ENCODE measurements around the gene MAB21L1. TPM values are rescaled to one million over a fixed set of nuclear protein-coding genes. Genes with fewer than 3 reads are reported as not detected.

The MAB21L1 gene
- not detected in 2 replicates for polyA plus RNA-seq (2011; rRNA removed)
- polyA plus RNA-seq (2012; cell fraction: cytosol; rRNA removed), result not detected in 2 replicates
- polyA plus RNA-seq (2012; cell fraction: nucleus; rRNA removed), result not detected in 2 replicates
- polyA plus RNA-seq (2017; fragmentation: RNase III; extraction: RNeasy Plus Mini Kit Qiagen cat#74134 plus additional on column Dnase treatment), result not detected in 3 replicates
- not detected in 2 replicates for polyA minus RNA-seq (2011; rRNA and poly(A)+ RNA removed)

DNA sequence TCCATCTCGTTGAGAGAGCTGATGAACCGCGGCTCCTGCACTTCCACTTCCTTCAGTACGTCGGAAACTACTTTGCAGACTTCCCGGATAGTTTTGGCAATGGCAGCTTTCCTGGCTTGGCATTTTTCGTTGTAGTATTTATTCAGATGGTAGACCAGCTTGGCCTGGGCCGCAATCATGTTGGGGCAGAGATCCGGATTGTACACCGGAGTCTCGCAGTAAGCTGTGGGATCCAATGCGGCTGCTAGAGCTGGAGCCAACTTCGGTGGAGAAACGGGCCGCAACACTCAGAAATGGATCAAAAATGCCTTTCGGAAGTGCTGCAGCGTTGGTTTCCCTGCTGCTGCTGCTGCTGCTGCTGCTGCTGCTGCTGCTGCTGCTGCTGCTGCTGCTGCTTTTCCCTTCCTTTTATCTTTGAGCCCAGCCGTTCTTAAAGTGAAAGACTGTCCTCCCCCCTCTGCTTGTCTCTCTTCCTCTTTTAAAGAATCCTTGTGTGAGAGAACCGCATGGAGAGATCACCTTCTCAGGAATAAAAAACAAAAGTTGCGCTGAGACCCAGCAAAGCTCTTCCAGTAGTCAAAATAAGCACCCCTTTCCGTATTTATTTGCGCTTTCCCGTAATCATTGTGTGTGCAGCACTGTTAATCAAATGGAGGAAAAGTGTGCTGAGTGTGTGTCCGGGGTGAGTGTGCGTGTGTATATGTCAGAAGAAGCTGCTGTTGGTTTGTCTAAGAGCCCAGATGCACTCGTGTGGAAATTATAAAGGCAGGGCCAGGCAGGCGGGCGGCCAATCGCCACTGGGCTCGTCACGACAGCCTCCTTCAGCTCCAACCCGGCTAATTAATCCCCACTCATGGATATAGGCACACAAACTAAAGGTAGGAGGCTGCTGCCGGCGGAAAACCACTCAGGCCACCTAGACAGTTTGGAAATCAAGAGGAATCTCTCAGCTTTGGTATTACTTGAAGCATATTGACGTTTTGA, at the start of gene MAB21L1:
TSS of gene MAB21L1 (minus strand) at position 730 of the 984 bp plus-strand sequence. CDS start at position 179, 551 bp downstream.
- Histone ChIP-seq H3K4me1 (no peaks in the 10 kb centered on the region), H3K4me3 (no peak within 1 kb of the TSS), H3K4me2 (no peak within 1 kb of the TSS), H3K27ac (no peak within 1 kb of the TSS), H3K9me3 (no peaks in the 10 kb centered on the region)
- TF ChIP-seq ZSCAN20 (CRISPR knock-in tag; IDR thresholded peaks at IDR 0.05), result no peak
- 90% methylated on average over 35 of the region's 35 CpGs for WGBS (ENCODE audit: missing lambda C conversion rate)
- DNase-seq (ENCODE audit: low read depth in 1 of 2, low spot score in 1 of 2), result no peak
- no peak for FAIRE-seq
- ATAC-seq, result no peak
- ChIA-PET POLR2A (no interaction called here), CTCF (no interaction called here)

DNA sequence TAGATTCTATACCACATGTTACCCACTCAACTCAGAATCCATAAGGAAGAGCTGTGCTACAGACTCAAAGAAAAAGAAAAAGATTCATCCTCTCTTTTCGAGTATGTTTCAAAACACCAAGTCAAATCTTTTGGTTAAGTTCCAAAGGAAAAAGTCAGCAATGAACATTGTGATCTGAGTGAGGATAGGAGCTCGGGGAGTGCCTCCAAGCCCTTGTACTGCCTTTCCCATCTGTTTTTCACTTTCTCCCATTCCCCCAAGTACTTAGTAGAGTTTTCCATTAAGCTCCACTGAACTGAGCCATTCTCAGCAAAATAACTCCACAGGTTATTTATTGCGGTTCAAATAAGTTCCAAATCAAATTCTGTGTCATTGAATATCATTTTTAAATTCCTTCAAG, 47.7 kb upstream of the MAB21L1 start:
- no peak for TF ChIP-seq HDAC2 (IDR thresholded peaks at IDR 0.05)
- TF ChIP-seq JUN (IDR thresholded peaks at IDR 0.05), result no peak
- no peak for TF ChIP-seq NR3C1 (IDR thresholded peaks at IDR 0.05)
- TF ChIP-seq POLR2AphosphoS2 (conservative IDR thresholded peaks at IDR 0.05; ENCODE audit: low read length), result no peak
- TF ChIP-seq, protein P1, sequence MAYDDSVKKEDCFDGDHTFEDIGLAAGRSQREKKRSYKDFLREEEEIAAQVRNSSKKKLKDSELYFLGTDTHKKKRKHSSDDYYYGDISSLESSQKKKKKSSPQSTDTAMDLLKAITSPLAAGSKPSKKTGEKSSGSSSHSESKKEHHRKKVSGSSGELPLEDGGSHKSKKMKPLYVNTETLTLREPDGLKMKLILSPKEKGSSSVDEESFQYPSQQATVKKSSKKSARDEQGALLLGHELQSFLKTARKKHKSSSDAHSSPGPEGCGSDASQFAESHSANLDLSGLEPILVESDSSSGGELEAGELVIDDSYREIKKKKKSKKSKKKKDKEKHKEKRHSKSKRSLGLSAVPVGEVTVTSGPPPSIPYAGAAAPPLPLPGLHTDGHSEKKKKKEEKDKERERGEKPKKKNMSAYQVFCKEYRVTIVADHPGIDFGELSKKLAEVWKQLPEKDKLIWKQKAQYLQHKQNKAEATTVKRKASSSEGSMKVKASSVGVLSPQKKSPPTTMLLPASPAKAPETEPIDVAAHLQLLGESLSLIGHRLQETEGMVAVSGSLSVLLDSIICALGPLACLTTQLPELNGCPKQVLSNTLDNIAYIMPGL (CRISPR knock-in tag; IDR thresholded peaks at IDR 0.05; ENCODE audit: borderline replicate concordance), result no peak
- no peak for TF ChIP-seq FOXS1 (CRISPR knock-in tag; IDR thresholded peaks at IDR 0.05)
- TF ChIP-seq FOSB (CRISPR knock-in tag; IDR thresholded peaks at IDR 0.05), result no peak
- TF ChIP-seq BHLHE40 (IDR thresholded peaks at IDR 0.05; ENCODE audit: low read depth, low read length), result no peak
- TF ChIP-seq MAZ (IDR thresholded peaks at IDR 0.05; ENCODE audit: borderline replicate concordance, low read depth, low read length), result no peak
- no peak for TF ChIP-seq RARB (CRISPR knock-in tag; IDR thresholded peaks at IDR 0.05)
- TF ChIP-seq EP300 (IDR thresholded peaks at IDR 0.05), result no peak
- TF ChIP-seq CEBPB (IDR thresholded peaks at IDR 0.05), result no peak
- no peak for TF ChIP-seq ZSCAN20 (CRISPR knock-in tag; IDR thresholded peaks at IDR 0.05)
- TF ChIP-seq, protein P2, sequence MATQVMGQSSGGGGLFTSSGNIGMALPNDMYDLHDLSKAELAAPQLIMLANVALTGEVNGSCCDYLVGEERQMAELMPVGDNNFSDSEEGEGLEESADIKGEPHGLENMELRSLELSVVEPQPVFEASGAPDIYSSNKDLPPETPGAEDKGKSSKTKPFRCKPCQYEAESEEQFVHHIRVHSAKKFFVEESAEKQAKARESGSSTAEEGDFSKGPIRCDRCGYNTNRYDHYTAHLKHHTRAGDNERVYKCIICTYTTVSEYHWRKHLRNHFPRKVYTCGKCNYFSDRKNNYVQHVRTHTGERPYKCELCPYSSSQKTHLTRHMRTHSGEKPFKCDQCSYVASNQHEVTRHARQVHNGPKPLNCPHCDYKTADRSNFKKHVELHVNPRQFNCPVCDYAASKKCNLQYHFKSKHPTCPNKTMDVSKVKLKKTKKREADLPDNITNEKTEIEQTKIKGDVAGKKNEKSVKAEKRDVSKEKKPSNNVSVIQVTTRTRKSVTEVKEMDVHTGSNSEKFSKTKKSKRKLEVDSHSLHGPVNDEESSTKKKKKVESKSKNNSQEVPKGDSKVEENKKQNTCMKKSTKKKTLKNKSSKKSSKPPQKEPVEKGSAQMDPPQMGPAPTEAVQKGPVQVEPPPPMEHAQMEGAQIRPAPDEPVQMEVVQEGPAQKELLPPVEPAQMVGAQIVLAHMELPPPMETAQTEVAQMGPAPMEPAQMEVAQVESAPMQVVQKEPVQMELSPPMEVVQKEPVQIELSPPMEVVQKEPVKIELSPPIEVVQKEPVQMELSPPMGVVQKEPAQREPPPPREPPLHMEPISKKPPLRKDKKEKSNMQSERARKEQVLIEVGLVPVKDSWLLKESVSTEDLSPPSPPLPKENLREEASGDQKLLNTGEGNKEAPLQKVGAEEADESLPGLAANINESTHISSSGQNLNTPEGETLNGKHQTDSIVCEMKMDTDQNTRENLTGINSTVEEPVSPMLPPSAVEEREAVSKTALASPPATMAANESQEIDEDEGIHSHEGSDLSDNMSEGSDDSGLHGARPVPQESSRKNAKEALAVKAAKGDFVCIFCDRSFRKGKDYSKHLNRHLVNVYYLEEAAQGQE (IDR thresholded peaks at IDR 0.05), result no peak
- TF ChIP-seq SREBF2 (IDR thresholded peaks at IDR 0.05), result no peak
- TF ChIP-seq MYC (IDR thresholded peaks at IDR 0.05; ENCODE audit: borderline replicate concordance, low read length), result no peak
- TF ChIP-seq SMC3 (IDR thresholded peaks at IDR 0.05), result no peak
- TF ChIP-seq MAFK (IDR thresholded peaks at IDR 0.05; ENCODE audit: partially characterized antibody), result no peak
- TF ChIP-seq, protein P3, sequence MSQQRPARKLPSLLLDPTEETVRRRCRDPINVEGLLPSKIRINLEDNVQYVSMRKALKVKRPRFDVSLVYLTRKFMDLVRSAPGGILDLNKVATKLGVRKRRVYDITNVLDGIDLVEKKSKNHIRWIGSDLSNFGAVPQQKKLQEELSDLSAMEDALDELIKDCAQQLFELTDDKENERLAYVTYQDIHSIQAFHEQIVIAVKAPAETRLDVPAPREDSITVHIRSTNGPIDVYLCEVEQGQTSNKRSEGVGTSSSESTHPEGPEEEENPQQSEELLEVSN (IDR thresholded peaks at IDR 0.05; ENCODE audit: borderline replicate concordance, low read depth), result no peak
- no peak for TF ChIP-seq EHMT2 (IDR thresholded peaks at IDR 0.05; ENCODE audit: low read depth)
- ChIA-PET CTCF (no interaction called here), POLR2A (no interaction called here)
- FAIRE-seq (no peak), DNase-seq (ENCODE audit: low read depth in 1 of 2, low spot score in 1 of 2) (no peak), ATAC-seq (no peak)
- Histone ChIP-seq H3K9me3 (no peaks in the 10 kb centered on the region), H3K27ac (no peak overlapping the region), H3K4me3 (no peak overlapping the region), H3K4me2 (no peak overlapping the region), H3K4me1 (no peaks in the 10 kb centered on the region)
- WGBS (ENCODE audit: missing lambda C conversion rate), result 70% methylated on average over 3 of the region's 3 CpGs
